Measurements from ENCODE around the gene RHOT2. TPM values are rescaled to one million over a fixed set of nuclear protein-coding genes. Genes with fewer than 3 reads are reported as not detected.
A peak's percentile ranks its signal among the peaks of the same experiment; 100 is the strongest.

RHOT2 gene
- total and polyA plus RNA-seq, 2 donors (not counting 3 experiments of a cell fraction or from before 2014, with no cell fraction given), result 106 to 139 TPM

DNA sequence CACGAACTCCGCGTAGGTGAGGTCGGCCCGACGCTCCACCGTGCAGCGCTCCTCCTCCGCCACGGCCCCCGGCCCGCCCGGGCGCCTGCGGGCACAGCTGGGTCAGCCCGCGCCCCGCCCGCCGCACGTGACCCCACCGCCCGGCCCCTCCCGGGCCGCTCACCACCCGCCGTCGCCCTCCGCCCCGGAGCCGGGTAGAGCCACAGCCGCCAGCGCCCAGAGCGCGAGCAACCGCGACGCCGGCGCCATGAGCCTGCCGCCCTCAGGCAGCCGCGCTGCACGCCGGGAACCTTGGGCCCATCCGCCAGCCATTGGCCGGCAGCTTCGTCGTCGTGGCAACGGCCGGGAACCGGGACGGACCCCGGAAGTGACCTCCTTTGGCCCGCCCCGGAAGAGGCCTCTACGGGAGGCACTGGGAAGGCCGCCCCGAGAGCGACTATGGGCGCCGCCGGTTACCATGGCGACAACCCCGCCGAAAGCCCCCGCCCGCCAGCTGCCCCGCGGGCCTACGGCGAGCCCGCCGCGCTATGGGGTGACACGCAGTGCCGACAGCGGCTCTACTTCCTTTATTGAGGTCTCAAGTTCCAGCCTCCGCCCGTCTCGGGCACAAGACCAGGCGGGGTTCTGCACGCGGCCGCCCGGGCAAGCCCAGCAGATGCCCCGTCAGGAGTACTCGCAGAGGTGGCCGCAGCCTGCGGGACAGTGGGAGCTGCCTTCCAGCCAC, 16.3 kb downstream of the RHOT2 start, which contains the start of gene JMJD8:
JMJD8 (minus strand) TSS at position 264 of the 724 bp plus-strand sequence; CDS start at position 249, 15 bp downstream.
- CTCF ChIA-PET, result interaction anchor here (1.5 kb wide), 1 partner anchor 9 kb away, joined by 4 read pairs; the partner anchor contains the start of gene RHBDL1
- FAIRE-seq (peak; percentile 90), DNase-seq (ENCODE audit: low read depth, low spot score) (peak; percentile 87)

More for the DNA sequence above, 16.3 kb downstream of the RHOT2 start, which contains the start of gene JMJD8:
- Histone ChIP-seq H3K4me3 (replicated peaks in 1 of 3; ENCODE audit: insufficient read depth in 1 of 3, low read depth in 1 of 3, low read length in 3 of 3) (peak within 1 kb of the TSS in 2 of 3 experiments; percentile 12 to 71), H3K27me3 (ENCODE audit: control insufficient read depth in 2 of 2, insufficient read depth in 2 of 2, low read length in 2 of 2) (no peaks in the 10 kb centered on the region), H3K9me1 (replicated peaks; ENCODE audit: control insufficient read depth, extremely low read depth, insufficient read depth, low read length) (no peaks in the 10 kb centered on the region), H4K20me1 (replicated peaks; ENCODE audit: control insufficient read depth, extremely low read depth, insufficient read depth, low read length) (no peaks in the 10 kb centered on the region), H3K4me1 (ENCODE audit: control insufficient read depth, extremely low read depth, insufficient read depth, low read length) (peaks cover 20% of the 10 kb centered on the region), H3K9me3 (replicated peaks; ENCODE audit: control insufficient read depth, insufficient read depth, low read length) (no peaks in the 10 kb centered on the region), H3K36me3 (ENCODE audit: control insufficient read depth in 2 of 2, extremely low read depth in 1 of 2, insufficient read depth in 2 of 2, low read length in 2 of 2) (peaks cover 7 to 22% of the 10 kb centered on the region in 2 experiments), H3K4me2 (ENCODE audit: insufficient read depth, low read length) (peak within 1 kb of the TSS; percentile 44), H2AFZ (ENCODE audit: low read depth, low read length) (peak within 1 kb of the TSS; percentile 26), H3K27ac (ENCODE audit: insufficient read depth, low read depth, low read length) (peak within 1 kb of the TSS; percentile 35), H3K9ac (replicated peaks; ENCODE audit: extremely low read depth, insufficient read depth, low read length) (no peak within 1 kb of the TSS), H3K79me2 (ENCODE audit: control insufficient read depth, insufficient read depth, low read length) (peaks cover 31% of the 10 kb centered on the region)
- no TSS peak for BruUV-seq (replicated peaks)
- dilution Hi-C loops (cut with MboI; ENCODE audit: extremely low pct_ligation_motif_present, low sequenced_read_pairs) (no loop called here), intact Hi-C loops (cut with micrococcal nuclease) (no loop called here)
- peak; percentile 98 for TF ChIP-seq POLR2AphosphoS5 (IDR thresholded peaks at IDR 0.05; ENCODE audit: insufficient read depth, low read depth, low read length)
- TF ChIP-seq, protein P1, sequence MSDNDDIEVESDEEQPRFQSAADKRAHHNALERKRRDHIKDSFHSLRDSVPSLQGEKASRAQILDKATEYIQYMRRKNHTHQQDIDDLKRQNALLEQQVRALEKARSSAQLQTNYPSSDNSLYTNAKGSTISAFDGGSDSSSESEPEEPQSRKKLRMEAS (IDR thresholded peaks at IDR 0.05; ENCODE audit: insufficient read depth, insufficient read length), result peak; percentile 79
- no peak for TF ChIP-seq JUN (IDR thresholded peaks at IDR 0.05; ENCODE audit: borderline replicate concordance, insufficient read depth, insufficient read length, low read depth)
- no peak for TF ChIP-seq GATA2 (IDR thresholded peaks at IDR 0.05; ENCODE audit: insufficient read depth, insufficient read length, low read depth, low read length)
- TF ChIP-seq EZH2 (IDR thresholded peaks at IDR 0.05; ENCODE audit: borderline replicate concordance, low read depth, low read length, severe bottlenecking), result no peak
- TF ChIP-seq, protein P2, sequence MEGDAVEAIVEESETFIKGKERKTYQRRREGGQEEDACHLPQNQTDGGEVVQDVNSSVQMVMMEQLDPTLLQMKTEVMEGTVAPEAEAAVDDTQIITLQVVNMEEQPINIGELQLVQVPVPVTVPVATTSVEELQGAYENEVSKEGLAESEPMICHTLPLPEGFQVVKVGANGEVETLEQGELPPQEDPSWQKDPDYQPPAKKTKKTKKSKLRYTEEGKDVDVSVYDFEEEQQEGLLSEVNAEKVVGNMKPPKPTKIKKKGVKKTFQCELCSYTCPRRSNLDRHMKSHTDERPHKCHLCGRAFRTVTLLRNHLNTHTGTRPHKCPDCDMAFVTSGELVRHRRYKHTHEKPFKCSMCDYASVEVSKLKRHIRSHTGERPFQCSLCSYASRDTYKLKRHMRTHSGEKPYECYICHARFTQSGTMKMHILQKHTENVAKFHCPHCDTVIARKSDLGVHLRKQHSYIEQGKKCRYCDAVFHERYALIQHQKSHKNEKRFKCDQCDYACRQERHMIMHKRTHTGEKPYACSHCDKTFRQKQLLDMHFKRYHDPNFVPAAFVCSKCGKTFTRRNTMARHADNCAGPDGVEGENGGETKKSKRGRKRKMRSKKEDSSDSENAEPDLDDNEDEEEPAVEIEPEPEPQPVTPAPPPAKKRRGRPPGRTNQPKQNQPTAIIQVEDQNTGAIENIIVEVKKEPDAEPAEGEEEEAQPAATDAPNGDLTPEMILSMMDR (IDR thresholded peaks at IDR 0.05; ENCODE audit: extremely low read depth in 1 of 2, insufficient read depth in 1 of 2, low read depth in 1 of 2, low read length in 2 of 2), result no peak
- TF ChIP-seq FOS (IDR thresholded peaks at IDR 0.05; ENCODE audit: borderline replicate concordance, insufficient read depth, low read length), result no peak
- TF ChIP-seq POLR2A (IDR thresholded peaks at IDR 0.05; ENCODE audit: low read depth, low read length), result peak; percentile 94
- no peak for TF ChIP-seq MYC (IDR thresholded peaks at IDR 0.05; ENCODE audit: low read depth, low read length)
- POLR2A ChIA-PET, result no interaction called here

All from endothelial cell of umbilical vein (primary cell).